SK-N-MC (cell line): ENCODE results near the gene GALP.
"Not testable (repeated sequence)": the region's sequence is repeated elsewhere in the genome, so short reads cannot be mapped to it uniquely, and the experiment has no call there.

Source experiments
- EZH2 ChIP-seq: fragments of 200-600 bp; sonication (generic); IDR thresholded peaks from one replicate; pipeline ENCODE4 v1.6.1; 2017; ENCODE audit warnings: antibody characterized with exemption
- FOXP2 ChIP-seq: optimal IDR thresholded peaks from 2 replicates; pipeline ENCODE3; 2011; ENCODE audit warnings: mild to moderate bottlenecking, moderate library complexity; ENCODE audit not compliant: insufficient read depth; ENCODE audit errors: extremely low read length, control extremely low read depth

- TF ChIP-seq EZH2, FOXP2: not testable (repeated sequence)
Observed at GRCh38 chr19:56210036-56210435, 34.2 kb downstream of the GALP start.
